Neural cell (in vitro differentiated cells): ENCODE measurements around the gene SLC12A3. TPM values are rescaled to one million over a fixed set of nuclear protein-coding genes. Genes with fewer than 3 reads are reported as not detected.
A peak's percentile ranks its signal among the peaks of the same experiment; 100 is the strongest.

Experiments
- H2AFZ ChIP-seq: fragments of 200-600, 300-800 bp; sonication (generic), shearing (Covaris generic); 2 replicates; pipeline ENCODE4 v1.6.0; 2014; ENCODE audit warnings: low read depth, mild to moderate bottlenecking, antibody characterized with exemption, low read length, moderate library complexity
- H3F3A ChIP-seq: fragments of 200-600 bp; shearing (Covaris generic); 2 replicates; pipeline ENCODE4 v1.6.1; 2016; ENCODE audit warnings: mild to moderate bottlenecking, moderate library complexity, mixed read lengths, antibody characterized with exemption, low read length; ENCODE audit not compliant: insufficient read depth, poor library complexity, severe bottlenecking
- H3K27ac ChIP-seq: fragments of 200-600, 300-800 bp; sonication (generic), shearing (Covaris generic); 2 replicates; pipeline ENCODE4 v1.5.1; 2014; ENCODE audit warnings: mild to moderate bottlenecking, low read length, moderate library complexity
- H3K27me3 ChIP-seq: fragments of 300-800, 200-600 bp; sonication (generic), shearing (Covaris generic); 2 replicates; pipeline ENCODE4 v1.6.0; 2014; ENCODE audit warnings: mild to moderate bottlenecking, low read depth, low read length, moderate library complexity; ENCODE audit not compliant: insufficient read depth
- H3K36me3 ChIP-seq: fragments of 300-800, 200-600 bp; sonication (generic), shearing (Covaris generic); 2 replicates; pipeline ENCODE4 v1.5.1; 2014; ENCODE audit warnings: mild to moderate bottlenecking, antibody characterized with exemption, low read length, moderate library complexity; ENCODE audit not compliant: insufficient read depth
- H3K4me2 ChIP-seq: fragments of 300-800, 200-600 bp; sonication (generic), shearing (Covaris generic); 2 replicates; pipeline ENCODE4 v1.6.0; 2014; ENCODE audit warnings: mild to moderate bottlenecking, low read length
- H3K4me3 ChIP-seq: fragments of 300-800, 200-600 bp; sonication (generic), shearing (Covaris generic); 2 replicates; pipeline ENCODE4 v1.5.1; 2014; ENCODE audit warnings: mild to moderate bottlenecking, low read length, moderate library complexity
- H3K79me2 ChIP-seq: fragments of 200-600 bp; shearing (Covaris generic); replicated peaks from 2 replicates; pipeline ENCODE4 v1.6.0; 2014; ENCODE audit warnings: mild to moderate bottlenecking, low read length, moderate library complexity; ENCODE audit not compliant: insufficient read depth
- H3K9ac ChIP-seq: fragments of 300-800, 200-600 bp; sonication (generic), shearing (Covaris generic); 2 replicates; pipeline ENCODE4 v1.6.1; 2016; ENCODE audit warnings: mild to moderate bottlenecking, low read length, mixed read lengths
- H3K9me2 ChIP-seq: fragments of 200-600 bp; shearing (Covaris generic); 2 replicates; pipeline ENCODE4 v1.6.1; 2016; ENCODE audit warnings: mild to moderate bottlenecking, low read length, mixed read lengths; ENCODE audit not compliant: insufficient read depth
- H3K9me3 ChIP-seq: fragments of 200-600, 300-800 bp; sonication (generic), shearing (Covaris generic); 2 replicates; pipeline ENCODE4 v1.6.1; 2016; ENCODE audit warnings: mild to moderate bottlenecking, mixed run types, low read length, moderate library complexity, mixed read lengths
- H4K20me1 ChIP-seq: fragments of 200-600 bp; shearing (Covaris generic); 2 replicates; pipeline ENCODE4 v1.6.1; 2016; ENCODE audit warnings: mild to moderate bottlenecking, mixed run types; ENCODE audit not compliant: insufficient read depth
- CTCF ChIP-seq: fragments of 450-650 bp; IDR thresholded peaks from 2 replicates; pipeline ENCODE4 v1.5.1; 2014; ENCODE audit warnings: antibody characterized with exemption, mild to moderate bottlenecking, moderate library complexity; ENCODE audit not compliant: poor library complexity, severe bottlenecking
- EP300 ChIP-seq: fragments of 450-650 bp; conservative IDR thresholded peaks from 2 replicates; pipeline ENCODE4 v1.6.1; 2014; ENCODE audit warnings: antibody characterized with exemption, mild to moderate bottlenecking, moderate library complexity; ENCODE audit not compliant: poor library complexity, severe bottlenecking
- EZH2 ChIP-seq: fragments of 200-600, 300-800 bp; shearing (Covaris generic), sonication (generic); IDR thresholded peaks from 2 replicates; pipeline ENCODE4 v1.6.1; 2014; ENCODE audit warnings: antibody characterized with exemption, low read length, borderline replicate concordance, mild to moderate bottlenecking; ENCODE audit not compliant: insufficient read depth, poor library complexity, severe bottlenecking
- MXI1 ChIP-seq: fragments of 450-650 bp; conservative IDR thresholded peaks from 2 replicates; pipeline ENCODE4 v1.6.1; 2014; ENCODE audit warnings: antibody characterized with exemption, mild to moderate bottlenecking; ENCODE audit not compliant: poor library complexity, severe bottlenecking
- POLR2AphosphoS5 ChIP-seq: IDR thresholded peaks from 2 replicates; pipeline ENCODE4 v1.6.1; 2012
- RAD21 ChIP-seq: fragments of 450-650 bp; conservative IDR thresholded peaks from 2 replicates; pipeline ENCODE4 v1.6.1; 2014; ENCODE audit warnings: antibody characterized with exemption, mild to moderate bottlenecking, moderate library complexity
- REST ChIP-seq: IDR thresholded peaks from 2 replicates; pipeline ENCODE4 v1.6.1; 2012; ENCODE audit warnings: borderline replicate concordance
- SMC3 ChIP-seq: fragments of 450-650 bp; conservative IDR thresholded peaks from 2 replicates; pipeline ENCODE4 v1.6.1; 2014; ENCODE audit warnings: antibody characterized with exemption, mild to moderate bottlenecking, moderate library complexity; ENCODE audit not compliant: poor library complexity
- TAF1 ChIP-seq: IDR thresholded peaks from 2 replicates; pipeline ENCODE4 v1.6.1; 2012; ENCODE audit warnings: low read depth
- polyA plus RNA-seq: library from polyadenylated mRNA; depleted of rRNA; stranded (reverse); fragments of >200 nt; gene quantifications from 2 replicates; pipeline ENCODE4 v1.2.3, GENCODE V29; 2014

Gene SLC12A3
- polyA plus RNA-seq, 1 donor from 2014 or later = 0.09 TPM

- Histone ChIP-seq H3K27ac (no peak overlapping the region), H3F3A (no peaks in the 10 kb centered on the region), H3K79me2 (no peaks in the 10 kb centered on the region), H3K36me3 (no peaks in the 10 kb centered on the region), H2AFZ (no peak overlapping the region), H3K9me2 (no peaks in the 10 kb centered on the region), H3K9me3 (no peaks in the 10 kb centered on the region), H3K27me3 (no peaks in the 10 kb centered on the region), H3K4me2 (no peak overlapping the region), H4K20me1 (no peaks in the 10 kb centered on the region), H3K9ac (no peak overlapping the region), H3K4me3 (no peak overlapping the region)
- no peak for TF ChIP-seq EZH2
- TF ChIP-seq MXI1 = no peak
- TF ChIP-seq RAD21 = no peak
- no peak for TF ChIP-seq SMC3
- TF ChIP-seq REST = no peak
- TF ChIP-seq POLR2AphosphoS5 = no peak
- TF ChIP-seq EP300 = no peak
- TF ChIP-seq TAF1 = no peak
- TF ChIP-seq CTCF = no peak
These were observed 4.6 kb upstream of the SLC12A3 start for GRCh38 chr16:56860226-56861020.

GRCh38 chr16:56861092-56861610, 3.9 kb upstream of the SLC12A3 start:
- Histone ChIP-seq H3K4me2 (no peak overlapping the region), H3K36me3 (no peaks in the 10 kb centered on the region), H3K27me3 (no peaks in the 10 kb centered on the region), H3K79me2 (no peaks in the 10 kb centered on the region), H3K9ac (no peak overlapping the region), H4K20me1 (no peaks in the 10 kb centered on the region), H3F3A (no peaks in the 10 kb centered on the region), H3K9me3 (no peaks in the 10 kb centered on the region), H3K9me2 (no peaks in the 10 kb centered on the region), H3K27ac (no peak overlapping the region), H2AFZ (no peak overlapping the region), H3K4me3 (no peak overlapping the region)
- TF ChIP-seq POLR2AphosphoS5 = peak; percentile 40
- TF ChIP-seq EZH2 = no peak
- no peak for TF ChIP-seq CTCF
